ENCODE measurements around the gene TMEM41A. TPM values are rescaled to one million over a fixed set of nuclear protein-coding genes. Genes with fewer than 3 reads are reported as not detected.

The TMEM41A gene
- 31.6 TPM for total RNA-seq
- long read RNA-seq, full-length matches to known transcripts = 28 of 47 reads
- long read RNA-seq, partial matches to known transcripts = 5 of 47 reads
- long read RNA-seq, other reads (novel, unspliced or antisense) = 14 of 47 reads

DNA sequence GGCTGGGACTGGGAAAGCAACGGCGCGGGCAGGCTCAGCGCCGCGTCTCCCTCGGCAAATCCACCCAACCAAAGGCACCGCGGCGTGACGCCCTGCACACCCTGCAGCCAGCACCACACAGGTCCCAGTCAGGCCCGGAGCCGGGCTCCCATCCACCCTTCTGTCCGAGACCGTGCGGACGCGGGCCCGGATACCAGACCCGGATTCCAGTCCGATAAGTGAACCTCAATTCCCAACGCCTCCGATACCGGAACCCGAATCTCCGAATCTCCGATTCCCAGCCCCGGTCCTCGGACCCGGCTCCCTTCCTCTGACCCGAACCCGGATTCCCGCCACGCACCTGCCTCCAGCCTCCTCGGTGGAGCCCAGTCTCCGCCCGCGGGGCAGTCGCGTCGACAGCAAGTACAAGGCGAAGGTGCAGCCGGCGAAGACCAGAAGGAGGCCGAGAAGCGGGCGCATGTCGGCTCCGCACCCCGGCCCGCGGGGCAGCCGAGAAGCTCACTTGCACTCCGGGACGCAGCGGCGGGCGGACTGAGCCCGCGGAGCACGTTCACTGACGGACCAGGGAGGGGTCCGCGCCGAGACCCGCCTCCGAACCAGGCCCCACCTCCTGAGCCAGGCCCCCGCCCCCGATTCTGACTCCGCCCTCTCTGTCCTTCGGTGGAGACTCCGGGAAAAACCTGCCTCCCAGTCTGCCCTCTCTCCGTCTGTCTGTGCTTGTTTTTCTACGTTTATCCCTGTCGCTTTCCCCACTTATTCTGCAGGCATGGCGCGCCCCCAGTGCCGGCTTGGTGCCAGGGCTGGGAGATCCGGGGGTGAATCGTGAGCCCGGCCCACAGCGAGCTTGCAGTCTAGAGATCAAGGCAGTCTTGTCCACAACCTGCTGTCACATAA, at the start of gene TMEM41A:
Gene TMEM41A (minus strand): TSS at position 533 of the 894 bp plus-strand sequence. CDS start 74 bp downstream, at position 459.
- peaks cover 11% of the 10 kb centered on the region for H3K4me1 ChIP-seq
- H3K27me3 ChIP-seq = no peaks in the 10 kb centered on the region
- TF ChIP-seq, protein P1, sequence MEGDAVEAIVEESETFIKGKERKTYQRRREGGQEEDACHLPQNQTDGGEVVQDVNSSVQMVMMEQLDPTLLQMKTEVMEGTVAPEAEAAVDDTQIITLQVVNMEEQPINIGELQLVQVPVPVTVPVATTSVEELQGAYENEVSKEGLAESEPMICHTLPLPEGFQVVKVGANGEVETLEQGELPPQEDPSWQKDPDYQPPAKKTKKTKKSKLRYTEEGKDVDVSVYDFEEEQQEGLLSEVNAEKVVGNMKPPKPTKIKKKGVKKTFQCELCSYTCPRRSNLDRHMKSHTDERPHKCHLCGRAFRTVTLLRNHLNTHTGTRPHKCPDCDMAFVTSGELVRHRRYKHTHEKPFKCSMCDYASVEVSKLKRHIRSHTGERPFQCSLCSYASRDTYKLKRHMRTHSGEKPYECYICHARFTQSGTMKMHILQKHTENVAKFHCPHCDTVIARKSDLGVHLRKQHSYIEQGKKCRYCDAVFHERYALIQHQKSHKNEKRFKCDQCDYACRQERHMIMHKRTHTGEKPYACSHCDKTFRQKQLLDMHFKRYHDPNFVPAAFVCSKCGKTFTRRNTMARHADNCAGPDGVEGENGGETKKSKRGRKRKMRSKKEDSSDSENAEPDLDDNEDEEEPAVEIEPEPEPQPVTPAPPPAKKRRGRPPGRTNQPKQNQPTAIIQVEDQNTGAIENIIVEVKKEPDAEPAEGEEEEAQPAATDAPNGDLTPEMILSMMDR (IDR thresholded peaks at IDR 0.05) = no peak
- H3K4me3 ChIP-seq = peak within 1 kb of the TSS; percentile 78
- no peaks in the 10 kb centered on the region for H3K9me3 ChIP-seq
- peak; percentile 99 for ATAC-seq
- H3K27ac ChIP-seq = peak within 1 kb of the TSS; percentile 90
- intact Hi-C loops (cut with DNase I) = no loop called here
- peaks cover 29% of the 10 kb centered on the region for H3K36me3 ChIP-seq
- DNase-seq = peak; percentile 98

DNA sequence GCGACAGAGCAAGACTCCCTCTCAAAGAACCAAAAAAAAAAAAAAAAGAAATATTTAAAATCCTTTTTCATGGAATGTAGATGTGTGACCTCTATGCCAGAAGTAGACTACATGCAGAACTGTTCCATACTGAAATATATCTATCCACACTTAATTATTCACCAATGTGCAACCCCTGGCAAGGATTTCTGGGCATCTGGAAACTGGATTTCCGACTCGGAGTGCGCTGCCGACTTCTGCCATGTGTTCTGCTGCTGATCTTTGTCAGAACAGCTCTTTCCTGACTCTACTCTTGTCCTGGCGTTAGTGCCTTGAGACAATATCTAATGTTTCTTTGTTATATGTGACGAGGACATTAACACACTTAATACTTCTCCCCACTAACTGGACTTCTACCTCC, 41.9 kb upstream of the TMEM41A start:
- no peaks in the 10 kb centered on the region for H3K27me3 ChIP-seq
- no peak overlapping the region for H3K27ac ChIP-seq
- DNase-seq (no peak), ATAC-seq (no peak)
- intact Hi-C loops (cut with DNase I) = no loop called here
- TF ChIP-seq, protein P1 (IDR thresholded peaks at IDR 0.05) = no peak
- H3K9me3 ChIP-seq = no peaks in the 10 kb centered on the region
- H3K4me3 ChIP-seq = no peak overlapping the region
- H3K4me1 ChIP-seq = peaks cover 3% of the 10 kb centered on the region
- H3K36me3 ChIP-seq = peaks cover 3% of the 10 kb centered on the region

DNA sequence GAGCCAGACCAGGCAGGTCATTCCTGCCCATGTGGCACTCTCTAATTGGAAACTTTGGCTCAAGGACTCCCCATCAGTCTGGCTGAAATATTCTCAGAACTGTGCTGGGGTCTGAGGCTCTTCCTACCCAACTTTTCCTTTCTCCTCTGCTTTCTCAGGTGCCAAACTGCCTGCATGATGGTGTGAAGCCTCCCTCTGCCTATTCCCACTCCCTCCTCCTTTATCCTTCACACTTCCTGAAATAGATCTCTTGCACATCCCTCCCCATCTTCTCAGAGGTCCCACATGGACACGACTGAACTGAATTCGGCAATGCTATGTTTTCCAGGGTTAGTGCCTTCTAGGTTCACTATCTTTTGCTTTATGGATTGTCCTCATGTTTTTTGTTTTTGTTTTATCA, 41.1 kb upstream of the TMEM41A start:
- peaks cover 3% of the 10 kb centered on the region for H3K4me1 ChIP-seq
- intact Hi-C loops (cut with DNase I) = no loop called here
- no peak overlapping the region for H3K4me3 ChIP-seq
- TF ChIP-seq, protein P1 (IDR thresholded peaks at IDR 0.05) = no peak
- ATAC-seq (no peak), DNase-seq (no peak)
- H3K27ac ChIP-seq = no peak overlapping the region
- H3K9me3 ChIP-seq = no peaks in the 10 kb centered on the region
- no peaks in the 10 kb centered on the region for H3K27me3 ChIP-seq
- peaks cover 3% of the 10 kb centered on the region for H3K36me3 ChIP-seq

DNA sequence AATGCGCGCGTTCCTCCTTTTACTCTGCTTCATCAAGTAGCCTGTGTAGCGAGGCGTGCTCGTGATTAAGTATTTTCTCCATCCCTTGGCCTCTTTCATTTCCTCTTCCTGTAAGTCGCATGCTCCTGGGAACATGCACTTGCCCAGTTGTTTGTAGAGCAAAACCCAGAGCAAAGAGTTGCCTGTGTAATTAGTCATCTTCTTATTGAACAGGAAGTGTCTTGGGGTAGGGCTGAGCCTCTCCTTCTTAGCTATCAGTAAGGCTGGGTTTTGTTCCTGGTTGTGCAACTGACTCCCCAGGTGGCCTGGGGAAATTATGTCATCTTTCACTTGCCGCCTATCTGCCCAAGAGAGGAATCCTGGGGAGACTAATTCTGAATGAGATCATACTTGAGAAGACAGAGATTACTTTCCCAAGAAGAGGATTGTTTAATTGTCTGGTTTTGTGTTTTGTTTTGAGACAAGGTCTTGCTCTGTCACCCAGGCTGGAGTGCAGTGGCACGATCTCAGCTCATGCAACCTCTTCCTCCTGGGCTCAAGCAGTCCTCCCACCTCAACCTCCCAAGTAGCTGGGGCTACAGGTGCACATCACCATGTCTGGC, 38.6 kb upstream of the TMEM41A start:
- Histone ChIP-seq H3K4me1 (peaks cover 3% of the 10 kb centered on the region), H3K27ac (peak overlapping the region; percentile 67), H3K9me3 (no peaks in the 10 kb centered on the region), H3K36me3 (no peaks in the 10 kb centered on the region), H3K27me3 (no peaks in the 10 kb centered on the region), H3K4me3 (no peak overlapping the region)
- ATAC-seq (peak; percentile 98), DNase-seq (no peak)
- TF ChIP-seq, protein P1 (IDR thresholded peaks at IDR 0.05) = no peak
- intact Hi-C loops (cut with DNase I) = no loop called here

DNA sequence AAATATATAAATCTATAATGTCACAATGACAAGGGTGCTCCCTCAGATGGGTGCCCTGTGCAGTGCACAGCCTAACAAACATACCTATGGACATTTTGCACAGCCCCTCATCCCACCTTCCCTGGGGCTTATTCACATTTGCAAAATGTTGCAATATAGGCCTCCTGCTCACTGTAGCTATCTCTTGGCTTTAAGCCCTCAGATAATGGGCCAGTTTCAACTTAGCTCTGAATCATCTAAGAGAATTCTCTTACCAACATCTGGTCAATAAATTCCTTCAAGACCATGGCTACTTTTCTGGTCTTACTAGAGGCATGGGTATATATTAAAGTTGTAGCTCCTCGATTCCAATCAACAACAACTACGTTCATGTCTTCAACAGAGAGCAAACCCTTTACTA, 35.7 kb upstream of the TMEM41A start:
- H3K9me3 ChIP-seq = no peaks in the 10 kb centered on the region
- no peak overlapping the region for H3K27ac ChIP-seq
- intact Hi-C loops (cut with DNase I) = no loop called here
- no peaks in the 10 kb centered on the region for H3K27me3 ChIP-seq
- no peak for ATAC-seq
- H3K36me3 ChIP-seq = no peaks in the 10 kb centered on the region
- no peak for DNase-seq
- H3K4me1 ChIP-seq = peaks cover 3% of the 10 kb centered on the region
- TF ChIP-seq, protein P1 (IDR thresholded peaks at IDR 0.05) = no peak
- no peak overlapping the region for H3K4me3 ChIP-seq
